ENCODE measurements around the gene CATSPER1.

DNA sequence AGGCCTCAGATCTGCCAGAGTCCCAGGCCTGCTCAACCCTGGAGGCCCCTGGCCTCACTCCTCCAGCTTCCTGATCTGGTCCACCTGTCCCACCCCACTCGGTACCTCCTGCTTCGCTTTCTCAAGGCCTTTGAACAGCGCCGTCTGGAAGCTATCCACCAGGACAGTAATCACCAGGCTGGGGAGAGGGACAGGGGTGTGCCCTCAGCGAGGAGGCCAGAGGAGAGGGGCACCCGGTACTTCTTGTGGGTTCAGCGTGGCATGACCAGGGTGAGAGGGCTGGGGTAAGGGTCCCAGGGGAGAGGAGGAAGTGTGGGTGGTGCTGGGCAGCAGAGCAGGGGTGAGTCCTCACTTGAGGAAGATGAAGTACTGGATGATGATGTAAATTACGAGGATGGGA is 6.1 kb downstream of the CATSPER1 start:
- no peak for TF ChIP-seq EZH2 (IDR thresholded peaks at IDR 0.05)
- no peak for TF ChIP-seq POLR2AphosphoS5 (IDR thresholded peaks at IDR 0.05; ENCODE audit: borderline replicate concordance, low read depth, low read length)

Measured in SK-N-MC (cell line).